HepG2 (cell line): ENCODE results near the gene DBNDD1. TPM values are rescaled to one million over a fixed set of nuclear protein-coding genes. Genes with fewer than 3 reads are reported as not detected.

Experiments used
- AHR ChIP-seq: IDR thresholded peaks from 2 replicates; pipeline ENCODE4 v1.6.1; 2018; ENCODE audit warnings: missing genetic modification reagents, missing compliant biosample characterization
- IKZF5 ChIP-seq: IDR thresholded peaks from 2 replicates; pipeline ENCODE4 v1.6.1; 2018; ENCODE audit warnings: missing genetic modification reagents, mild to moderate bottlenecking, missing compliant biosample characterization
- PRPF4 ChIP-seq: fragments of 200-400 bp; formaldehyde crosslinking; IDR thresholded peaks from 2 replicates; pipeline ENCODE4 v1.6.1; 2016; ENCODE audit warnings: low read length, low read depth; ENCODE audit not compliant: poor library complexity, severe bottlenecking
- RBFOX2 ChIP-seq: fragments of 200-400 bp; formaldehyde crosslinking; IDR thresholded peaks from 2 replicates; pipeline ENCODE4 v1.6.1; 2017; ENCODE audit warnings: low read depth, mild to moderate bottlenecking, low read length
- SETDB1 ChIP-seq: sonication (generic); formaldehyde crosslinking; IDR thresholded peaks from 2 replicates; pipeline ENCODE4 v1.5.1; 2020; ENCODE audit warnings: missing genetic modification reagents, mild to moderate bottlenecking, borderline replicate concordance
- SPEN ChIP-seq: sonication (generic); formaldehyde crosslinking; IDR thresholded peaks from 2 replicates; pipeline ENCODE4 v1.5.1; 2020; ENCODE audit warnings: low read depth, mild to moderate bottlenecking, missing genetic modification reagents
- ZMYM3 ChIP-seq: sonication (generic); formaldehyde crosslinking; IDR thresholded peaks from 2 replicates; pipeline ENCODE4 v1.5.1; 2020; ENCODE audit warnings: mild to moderate bottlenecking, missing genetic modification reagents
- ZNF281 ChIP-seq: sonication (generic); formaldehyde crosslinking; IDR thresholded peaks from 2 replicates; pipeline ENCODE4 v1.4.0; 2020; ENCODE audit warnings: missing genetic modification reagents, borderline replicate concordance
- ZNF776 ChIP-seq: sonication (generic); formaldehyde crosslinking; IDR thresholded peaks from 2 replicates; pipeline ENCODE4 v1.4.0; 2020; ENCODE audit warnings: mild to moderate bottlenecking, missing genetic modification reagents
- ZSCAN9 ChIP-seq: IDR thresholded peaks from 2 replicates; pipeline ENCODE4 v1.6.1; 2016; ENCODE audit warnings: borderline replicate concordance
- polyA plus RNA-seq, 8 experiments: library from polyadenylated mRNA; depleted of rRNA in 3 of 8; stranded (reverse) in 7 of 8; unstranded in 1 of 8; fragments of >200 nt; fragmentation: Illumina TruSeq in 4 of 8; extraction: Trizol in 4 of 8; gene quantifications; 2 replicates each; pipeline versions ENCODE4 v1.2.1 to v1.2.3, GENCODE V29; 2011 to 2016; ENCODE audit warnings: low read depth in 4 of 8, missing spikeins in 1 of 8, mixed read lengths in 1 of 8; ENCODE audit not compliant: insufficient read depth in 1 of 8
- total RNA-seq, 5 experiments: library from RNA; depleted of rRNA; stranded (reverse); fragments of >200 nt; fragmentation: Illumina TruSeq; extraction: Trizol; gene quantifications; 2 replicates each; pipeline ENCODE4 v1.2.3, GENCODE V29; 2016; ENCODE audit warnings: low read depth in 1 of 5
- TF ChIP-seq, protein P1 (sequence below): sonication (generic); formaldehyde crosslinking; IDR thresholded peaks from 2 replicates; pipeline ENCODE4 v1.4.0; 2020; ENCODE audit warnings: missing genetic modification reagents

The DBNDD1 gene
- total and polyA plus RNA-seq, 2 of the 13 experiments (the other 11 are each of a cell fraction or from before 2014, with no cell fraction given), result 17.0 to 40.4 TPM

DNA sequence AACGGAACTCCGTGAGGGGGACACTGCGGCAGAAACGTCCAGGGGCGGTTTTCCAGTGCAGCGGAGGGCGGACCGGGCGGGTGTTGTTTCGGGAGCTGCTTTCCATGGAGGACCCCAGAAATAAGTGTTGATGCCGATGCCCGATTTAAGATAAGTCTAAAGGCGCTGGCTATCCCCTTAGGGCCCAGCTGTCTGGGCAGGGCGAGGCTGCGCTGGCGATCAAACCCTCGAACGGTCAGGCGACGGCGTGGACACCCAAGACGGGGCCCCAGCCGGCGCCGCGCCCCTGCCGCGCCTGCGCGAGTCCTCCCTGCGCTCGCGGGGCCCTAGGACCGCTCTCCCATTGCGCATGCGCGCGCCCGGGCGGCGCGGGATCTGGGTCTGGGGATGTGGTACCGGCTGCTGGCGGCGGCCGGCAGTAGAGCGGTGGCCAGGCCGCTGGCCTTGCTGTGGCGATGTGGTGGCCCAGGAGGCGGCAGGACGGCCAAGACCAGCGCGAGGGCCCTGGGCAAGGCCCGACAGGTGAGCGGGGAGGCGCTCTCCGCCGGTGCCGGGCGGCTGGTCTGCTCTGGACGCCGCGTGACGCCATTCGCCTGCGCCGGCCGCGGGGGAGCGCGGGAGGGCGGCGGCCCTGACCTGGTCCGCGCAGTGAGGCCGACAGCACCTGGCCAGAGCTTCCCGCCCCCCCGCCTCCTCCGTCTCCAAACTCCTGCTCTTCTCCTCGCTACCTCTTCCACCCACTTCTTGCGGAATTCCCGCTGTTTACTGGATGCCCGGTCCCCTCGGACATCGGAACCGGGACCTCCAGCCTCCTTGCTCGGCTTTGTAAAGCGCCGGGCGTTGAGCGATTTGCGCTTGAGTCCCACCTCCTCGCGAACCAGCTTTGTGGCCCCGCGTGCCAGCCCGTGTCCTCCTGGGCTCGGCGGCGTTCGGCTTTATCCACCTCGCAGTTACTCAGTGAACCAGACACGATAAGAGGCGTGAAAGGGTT is 46.7 kb downstream of the DBNDD1 start (continued):
- TF ChIP-seq, protein P1, sequence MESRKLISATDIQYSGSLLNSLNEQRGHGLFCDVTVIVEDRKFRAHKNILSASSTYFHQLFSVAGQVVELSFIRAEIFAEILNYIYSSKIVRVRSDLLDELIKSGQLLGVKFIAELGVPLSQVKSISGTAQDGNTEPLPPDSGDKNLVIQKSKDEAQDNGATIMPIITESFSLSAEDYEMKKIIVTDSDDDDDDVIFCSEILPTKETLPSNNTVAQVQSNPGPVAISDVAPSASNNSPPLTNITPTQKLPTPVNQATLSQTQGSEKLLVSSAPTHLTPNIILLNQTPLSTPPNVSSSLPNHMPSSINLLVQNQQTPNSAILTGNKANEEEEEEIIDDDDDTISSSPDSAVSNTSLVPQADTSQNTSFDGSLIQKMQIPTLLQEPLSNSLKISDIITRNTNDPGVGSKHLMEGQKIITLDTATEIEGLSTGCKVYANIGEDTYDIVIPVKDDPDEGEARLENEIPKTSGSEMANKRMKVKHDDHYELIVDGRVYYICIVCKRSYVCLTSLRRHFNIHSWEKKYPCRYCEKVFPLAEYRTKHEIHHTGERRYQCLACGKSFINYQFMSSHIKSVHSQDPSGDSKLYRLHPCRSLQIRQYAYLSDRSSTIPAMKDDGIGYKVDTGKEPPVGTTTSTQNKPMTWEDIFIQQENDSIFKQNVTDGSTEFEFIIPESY (CRISPR knock-in tag), result peak; percentile 26; the same call in 1 of the 2 replicates
- TF ChIP-seq ZMYM3, result no peak; the same call in 1 of the 2 replicates
- TF ChIP-seq ZNF776 (CRISPR knock-in tag), result peak; percentile 93
- TF ChIP-seq ZNF281 (CRISPR knock-in tag), result peak; percentile 34; the same call in 1 of the 2 replicates
- no peak for TF ChIP-seq SETDB1
- TF ChIP-seq ZSCAN9 (CRISPR knock-in tag), result peak; percentile 23; the same call in 1 of the 2 replicates
- peak; percentile 100 for TF ChIP-seq RBFOX2
- TF ChIP-seq SPEN (CRISPR knock-in tag), result peak; percentile 99
- TF ChIP-seq IKZF5 (CRISPR knock-in tag), result peak; percentile 43; the same call in 1 of the 2 replicates
- TF ChIP-seq AHR, result peak; percentile 75; the same call in 1 of the 2 replicates
- no peak for TF ChIP-seq PRPF4
